Measurements from ENCODE around the gene SPANXN4. TPM values are rescaled to one million over a fixed set of nuclear protein-coding genes. Genes with fewer than 3 reads are reported as not detected.

SPANXN4 gene, protein sequence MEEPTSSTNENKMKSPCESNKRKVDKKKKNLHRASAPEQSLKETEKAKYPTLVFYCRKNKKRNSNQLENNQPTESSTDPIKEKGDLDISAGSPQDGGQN
- total RNA-seq (ENCODE audit: unreplicated experiment) = not detected
- long read RNA-seq = 0 reads

DNA sequence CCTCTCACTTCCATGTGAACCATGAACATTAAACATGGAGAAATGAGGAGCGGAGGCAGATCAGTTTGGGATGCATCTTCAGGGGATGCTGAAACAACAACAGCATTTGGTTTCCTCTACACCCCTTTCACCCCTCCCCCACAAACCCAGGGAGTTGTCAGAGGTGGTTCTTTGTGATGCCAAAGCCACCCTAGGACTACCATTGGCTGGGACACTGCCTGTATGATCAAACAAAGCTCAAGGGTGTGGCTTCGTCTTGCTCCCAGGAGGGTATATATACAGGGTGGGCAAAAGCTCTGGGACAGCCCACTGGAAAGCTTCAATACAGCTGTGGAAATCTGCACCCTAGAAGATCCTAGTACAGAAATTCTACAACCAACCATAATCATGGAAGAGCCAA, at the start of gene SPANXN4:
Gene SPANXN4, plus strand, starts transcription at position 301 of the 400 bp plus-strand sequence. Its CDS starts 87 bp downstream, at position 388.
- no peak for DNase-seq (ENCODE audit: low spot score)
- Mint-ChIP-seq H3K27me3 (ENCODE audit: unreplicated experiment) (no peaks in the 10 kb centered on the region), H3K27ac (ENCODE audit: unreplicated experiment) (no peak within 1 kb of the TSS), H3K36me3 (ENCODE audit: low read depth, unreplicated experiment) (no peaks in the 10 kb centered on the region), H3K4me1 (ENCODE audit: unreplicated experiment) (peaks cover 3% of the 10 kb centered on the region), H3K4me3 (ENCODE audit: unreplicated experiment) (no peak within 1 kb of the TSS), H3K9me3 (ENCODE audit: unreplicated experiment) (no peaks in the 10 kb centered on the region)
- TF ChIP-seq, protein P1, sequence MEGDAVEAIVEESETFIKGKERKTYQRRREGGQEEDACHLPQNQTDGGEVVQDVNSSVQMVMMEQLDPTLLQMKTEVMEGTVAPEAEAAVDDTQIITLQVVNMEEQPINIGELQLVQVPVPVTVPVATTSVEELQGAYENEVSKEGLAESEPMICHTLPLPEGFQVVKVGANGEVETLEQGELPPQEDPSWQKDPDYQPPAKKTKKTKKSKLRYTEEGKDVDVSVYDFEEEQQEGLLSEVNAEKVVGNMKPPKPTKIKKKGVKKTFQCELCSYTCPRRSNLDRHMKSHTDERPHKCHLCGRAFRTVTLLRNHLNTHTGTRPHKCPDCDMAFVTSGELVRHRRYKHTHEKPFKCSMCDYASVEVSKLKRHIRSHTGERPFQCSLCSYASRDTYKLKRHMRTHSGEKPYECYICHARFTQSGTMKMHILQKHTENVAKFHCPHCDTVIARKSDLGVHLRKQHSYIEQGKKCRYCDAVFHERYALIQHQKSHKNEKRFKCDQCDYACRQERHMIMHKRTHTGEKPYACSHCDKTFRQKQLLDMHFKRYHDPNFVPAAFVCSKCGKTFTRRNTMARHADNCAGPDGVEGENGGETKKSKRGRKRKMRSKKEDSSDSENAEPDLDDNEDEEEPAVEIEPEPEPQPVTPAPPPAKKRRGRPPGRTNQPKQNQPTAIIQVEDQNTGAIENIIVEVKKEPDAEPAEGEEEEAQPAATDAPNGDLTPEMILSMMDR (IDR thresholded peaks at IDR 0.05; ENCODE audit: unreplicated experiment) = no peak

DNA sequence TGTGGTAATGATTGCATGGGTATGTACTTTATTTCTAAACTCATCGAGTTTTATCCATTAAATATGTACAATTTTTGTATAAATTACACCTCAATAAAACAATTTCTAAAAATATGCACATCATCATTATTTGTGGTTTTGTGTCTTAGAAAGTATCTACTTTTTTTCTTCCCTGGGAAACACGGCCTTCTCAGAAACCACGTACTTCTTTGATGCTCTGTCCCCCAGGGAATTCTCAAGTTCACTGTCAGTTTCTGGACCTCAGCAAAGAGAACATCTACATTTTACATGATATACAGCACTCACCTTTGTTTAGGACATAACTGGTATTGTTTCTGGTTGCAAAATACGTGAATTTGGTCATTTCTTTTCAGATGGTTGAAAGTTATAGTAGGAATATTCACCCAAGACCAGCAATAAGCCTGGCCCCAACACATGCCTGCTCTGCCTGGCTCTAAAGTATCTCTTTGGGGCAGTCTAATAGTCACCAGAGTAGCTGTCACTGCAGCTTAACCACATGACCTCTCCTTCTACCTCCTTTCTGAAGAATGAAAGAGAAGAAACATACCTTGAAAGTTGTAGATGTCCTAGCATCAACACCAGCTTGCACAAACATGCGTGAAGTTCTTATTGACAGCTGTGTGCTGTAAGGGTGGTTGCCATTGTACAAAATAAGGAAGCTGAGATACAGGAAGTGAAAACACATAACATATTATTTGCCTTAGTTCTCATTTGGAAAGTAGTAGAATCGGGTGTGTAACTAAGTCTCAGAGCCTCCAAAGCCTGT, 48.4 kb upstream of the SPANXN4 start:
- Mint-ChIP-seq H3K4me3 (ENCODE audit: unreplicated experiment) (no peak overlapping the region), H3K36me3 (ENCODE audit: low read depth, unreplicated experiment) (no peaks in the 10 kb centered on the region), H3K27me3 (ENCODE audit: unreplicated experiment) (peaks cover 3% of the 10 kb centered on the region), H3K4me1 (ENCODE audit: unreplicated experiment) (no peaks in the 10 kb centered on the region), H3K9me3 (ENCODE audit: unreplicated experiment) (no peaks in the 10 kb centered on the region), H3K27ac (ENCODE audit: unreplicated experiment) (no peak overlapping the region)
- DNase-seq (ENCODE audit: low spot score) = no peak
- TF ChIP-seq, protein P1 (IDR thresholded peaks at IDR 0.05; ENCODE audit: unreplicated experiment) = no peak

DNA sequence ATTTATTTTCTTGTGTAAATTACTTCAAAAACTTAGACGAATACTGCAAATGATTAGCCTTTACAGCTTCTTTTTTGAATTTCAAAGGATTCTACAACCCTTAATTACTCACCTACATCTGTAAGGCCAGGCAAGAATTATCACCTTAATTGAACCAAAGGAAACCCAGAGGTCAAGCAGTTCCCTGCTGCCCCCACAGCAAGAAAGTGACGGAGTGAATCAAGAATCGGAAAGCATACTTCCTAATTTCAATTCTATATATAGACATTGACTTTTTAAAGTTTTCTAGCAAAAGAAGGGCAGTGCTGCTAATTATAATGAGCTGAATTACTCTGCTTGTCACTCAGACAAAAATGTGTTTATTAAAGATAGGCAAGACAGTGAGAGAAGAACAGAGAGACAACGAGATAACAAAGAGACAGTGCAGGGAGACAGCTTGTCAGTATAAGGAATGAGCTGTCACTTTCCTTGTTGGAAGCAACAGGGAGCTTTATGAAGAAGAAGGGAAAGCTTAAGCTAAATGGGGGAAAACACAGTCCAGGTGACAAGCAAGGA, 47.5 kb upstream of the SPANXN4 start:
- H3K27me3 Mint-ChIP-seq (ENCODE audit: unreplicated experiment) = peaks cover 3% of the 10 kb centered on the region
- no peaks in the 10 kb centered on the region for H3K4me1 Mint-ChIP-seq (ENCODE audit: unreplicated experiment)
- TF ChIP-seq, protein P1 (IDR thresholded peaks at IDR 0.05; ENCODE audit: unreplicated experiment) = no peak
- DNase-seq (ENCODE audit: low spot score) = no peak
- H3K4me3 Mint-ChIP-seq (ENCODE audit: unreplicated experiment) = no peak overlapping the region
- H3K9me3 Mint-ChIP-seq (ENCODE audit: unreplicated experiment) = no peaks in the 10 kb centered on the region
- H3K27ac Mint-ChIP-seq (ENCODE audit: unreplicated experiment) = no peak overlapping the region
- no peaks in the 10 kb centered on the region for H3K36me3 Mint-ChIP-seq (ENCODE audit: low read depth, unreplicated experiment)

DNA sequence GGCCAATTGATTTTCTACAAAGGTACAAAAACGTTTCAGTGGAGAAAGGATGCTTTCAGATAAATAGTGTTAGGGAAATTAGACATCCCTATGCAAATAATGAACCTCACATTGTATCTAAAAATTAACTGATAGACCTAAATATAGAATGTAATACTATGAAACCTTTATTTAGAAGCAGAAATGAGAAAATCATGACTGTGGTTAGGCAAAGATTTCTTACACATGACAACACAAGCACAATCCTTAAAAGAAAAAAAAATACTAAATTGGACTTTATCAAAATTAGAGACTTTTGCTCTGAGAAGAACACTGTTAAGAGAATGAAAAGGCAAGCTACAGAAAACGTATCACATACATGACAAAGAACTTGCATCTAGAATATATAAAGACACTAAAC, 43.0 kb upstream of the SPANXN4 start:
- H3K36me3 Mint-ChIP-seq (ENCODE audit: low read depth, unreplicated experiment) = no peaks in the 10 kb centered on the region
- DNase-seq (ENCODE audit: low spot score) = no peak
- H3K9me3 Mint-ChIP-seq (ENCODE audit: unreplicated experiment) = no peaks in the 10 kb centered on the region
- no peaks in the 10 kb centered on the region for H3K4me1 Mint-ChIP-seq (ENCODE audit: unreplicated experiment)
- H3K4me3 Mint-ChIP-seq (ENCODE audit: unreplicated experiment) = no peak overlapping the region
- peaks cover 3% of the 10 kb centered on the region for H3K27me3 Mint-ChIP-seq (ENCODE audit: unreplicated experiment)
- H3K27ac Mint-ChIP-seq (ENCODE audit: unreplicated experiment) = no peak overlapping the region
- TF ChIP-seq, protein P1 (IDR thresholded peaks at IDR 0.05; ENCODE audit: unreplicated experiment) = no peak

DNA sequence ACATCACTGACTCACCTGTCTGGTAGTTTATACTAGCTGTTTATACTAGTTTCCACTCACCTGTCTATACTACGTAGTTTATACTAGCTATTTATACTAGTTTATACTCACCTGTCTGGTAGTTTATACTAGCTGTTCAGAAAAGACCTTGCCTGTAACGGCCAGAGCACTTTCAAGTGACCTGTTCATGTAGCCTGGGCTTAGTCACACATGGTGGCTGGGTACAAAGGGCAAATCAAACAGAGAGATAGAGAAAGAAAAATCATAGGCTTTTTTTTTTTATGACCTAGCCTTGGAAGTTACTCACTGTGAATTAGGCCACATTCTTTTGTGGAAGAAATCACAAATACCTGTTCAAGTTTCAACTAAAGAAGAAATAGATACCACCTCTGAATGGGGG, 30.7 kb upstream of the SPANXN4 start:
- no peaks in the 10 kb centered on the region for H3K9me3 Mint-ChIP-seq (ENCODE audit: unreplicated experiment)
- no peak overlapping the region for H3K4me3 Mint-ChIP-seq (ENCODE audit: unreplicated experiment)
- H3K27me3 Mint-ChIP-seq (ENCODE audit: unreplicated experiment) = peaks cover 1% of the 10 kb centered on the region
- DNase-seq (ENCODE audit: low spot score) = no peak
- TF ChIP-seq, protein P1 (IDR thresholded peaks at IDR 0.05; ENCODE audit: unreplicated experiment) = no peak
- H3K27ac Mint-ChIP-seq (ENCODE audit: unreplicated experiment) = no peak overlapping the region
- no peaks in the 10 kb centered on the region for H3K36me3 Mint-ChIP-seq (ENCODE audit: low read depth, unreplicated experiment)
- H3K4me1 Mint-ChIP-seq (ENCODE audit: unreplicated experiment) = no peaks in the 10 kb centered on the region

All from endothelial cell (in vitro differentiated cells).